ENCODE results near the gene NXNL1.

- TF ChIP-seq, protein P1, sequence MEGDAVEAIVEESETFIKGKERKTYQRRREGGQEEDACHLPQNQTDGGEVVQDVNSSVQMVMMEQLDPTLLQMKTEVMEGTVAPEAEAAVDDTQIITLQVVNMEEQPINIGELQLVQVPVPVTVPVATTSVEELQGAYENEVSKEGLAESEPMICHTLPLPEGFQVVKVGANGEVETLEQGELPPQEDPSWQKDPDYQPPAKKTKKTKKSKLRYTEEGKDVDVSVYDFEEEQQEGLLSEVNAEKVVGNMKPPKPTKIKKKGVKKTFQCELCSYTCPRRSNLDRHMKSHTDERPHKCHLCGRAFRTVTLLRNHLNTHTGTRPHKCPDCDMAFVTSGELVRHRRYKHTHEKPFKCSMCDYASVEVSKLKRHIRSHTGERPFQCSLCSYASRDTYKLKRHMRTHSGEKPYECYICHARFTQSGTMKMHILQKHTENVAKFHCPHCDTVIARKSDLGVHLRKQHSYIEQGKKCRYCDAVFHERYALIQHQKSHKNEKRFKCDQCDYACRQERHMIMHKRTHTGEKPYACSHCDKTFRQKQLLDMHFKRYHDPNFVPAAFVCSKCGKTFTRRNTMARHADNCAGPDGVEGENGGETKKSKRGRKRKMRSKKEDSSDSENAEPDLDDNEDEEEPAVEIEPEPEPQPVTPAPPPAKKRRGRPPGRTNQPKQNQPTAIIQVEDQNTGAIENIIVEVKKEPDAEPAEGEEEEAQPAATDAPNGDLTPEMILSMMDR (IDR thresholded peaks at IDR 0.05): no peak
- TF ChIP-seq POLR2A (IDR thresholded peaks at IDR 0.05): no peak
Observed at GRCh38 chr19:17490411-17490810, 29.7 kb upstream of the NXNL1 start.

Data from heart left ventricle (tissue), 13 donors.